ENCODE measurements around the gene WDR75. TPM values are rescaled to one million over a fixed set of nuclear protein-coding genes. Genes with fewer than 3 reads are reported as not detected.

The WDR75 gene
- total and polyA plus RNA-seq, 9 of the 15 experiments (the other 6 are each of a cell fraction or from before 2014, with no cell fraction given): 50.9 to 111 (median 76.4) TPM

DNA sequence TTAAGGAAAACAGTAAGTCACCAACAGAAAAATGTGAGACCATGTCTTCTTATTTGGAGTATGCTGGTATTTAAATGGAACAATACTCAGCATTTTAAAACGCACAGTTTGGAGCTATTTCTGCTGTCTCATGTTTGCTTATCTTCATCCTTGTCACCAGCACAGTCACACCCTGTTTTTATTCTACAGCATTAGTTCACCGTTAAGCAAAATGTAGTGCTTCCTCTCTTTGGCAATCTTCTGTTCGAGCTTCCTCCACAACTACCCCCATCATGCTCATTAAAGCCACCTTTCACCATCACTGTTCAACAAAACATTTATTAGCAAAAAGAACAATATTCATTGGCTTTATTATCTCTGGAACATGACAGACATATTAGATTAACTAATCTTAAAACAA lies 75.3 kb downstream of the WDR75 start (continued):
- TF ChIP-seq, protein P1, sequence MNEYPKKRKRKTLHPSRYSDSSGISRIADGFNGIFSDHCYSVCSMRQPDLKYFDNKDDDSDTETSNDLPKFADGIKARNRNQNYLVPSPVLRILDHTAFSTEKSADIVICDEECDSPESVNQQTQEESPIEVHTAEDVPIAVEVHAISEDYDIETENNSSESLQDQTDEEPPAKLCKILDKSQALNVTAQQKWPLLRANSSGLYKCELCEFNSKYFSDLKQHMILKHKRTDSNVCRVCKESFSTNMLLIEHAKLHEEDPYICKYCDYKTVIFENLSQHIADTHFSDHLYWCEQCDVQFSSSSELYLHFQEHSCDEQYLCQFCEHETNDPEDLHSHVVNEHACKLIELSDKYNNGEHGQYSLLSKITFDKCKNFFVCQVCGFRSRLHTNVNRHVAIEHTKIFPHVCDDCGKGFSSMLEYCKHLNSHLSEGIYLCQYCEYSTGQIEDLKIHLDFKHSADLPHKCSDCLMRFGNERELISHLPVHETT (CRISPR knock-in tag; conservative IDR thresholded peaks at IDR 0.05 in 1 of 2, IDR thresholded peaks at IDR 0.05 in 1 of 2): no peak
- TF ChIP-seq EP300 (IDR thresholded peaks at IDR 0.05; ENCODE audit: low read length) (peak; percentile 83), ZNF57 (CRISPR knock-in tag; IDR thresholded peaks at IDR 0.05) (no peak), PTBP1 (IDR thresholded peaks at IDR 0.05; ENCODE audit: low read depth, low read length) (no peak), TOE1 (IDR thresholded peaks at IDR 0.05; ENCODE audit: borderline replicate concordance) (no peak), TOE1 (CRISPR knock-in tag; IDR thresholded peaks at IDR 0.05; ENCODE audit: borderline replicate concordance, low read depth) (no peak), ZFP1 (CRISPR knock-in tag; IDR thresholded peaks at IDR 0.05) (no peak), ZBED1 (IDR thresholded peaks at IDR 0.05) (no peak), FUS (optimal IDR thresholded peaks at IDR 0.05; ENCODE audit: low read depth, low read length) (no peak), CREB1 (IDR thresholded peaks at IDR 0.05) (no peak), CREB1 (CRISPR knock-in tag; IDR thresholded peaks at IDR 0.05) (no peak), ZBTB17 (CRISPR knock-in tag; IDR thresholded peaks at IDR 0.05) (no peak), ARID1B (IDR thresholded peaks at IDR 0.05) (peak; percentile 80), EGR1 (conservative IDR thresholded peaks at IDR 0.05) (no peak), RNF2 (IDR thresholded peaks at IDR 0.05) (no peak), RBM34 (IDR thresholded peaks at IDR 0.05; ENCODE audit: borderline replicate concordance, insufficient read depth, low read length) (no peak), RBM25 (IDR thresholded peaks at IDR 0.05; ENCODE audit: low read depth, low read length, severe bottlenecking) (no peak), ZKSCAN8 (CRISPR knock-in tag; IDR thresholded peaks at IDR 0.05) (no peak), HDAC6 (IDR thresholded peaks at IDR 0.05; ENCODE audit: low read depth, low read length) (no peak), MAZ (CRISPR knock-in tag; conservative IDR thresholded peaks at IDR 0.05 in 1 of 2, IDR thresholded peaks at IDR 0.05 in 1 of 2) (0 out of 4 replicates have a peak, but pooled peaks of 1 of the 2 experiments have one; percentile 23), CREM (IDR thresholded peaks at IDR 0.05; ENCODE audit: low read depth) (peak; percentile 58), SNIP1 (IDR thresholded peaks at IDR 0.05; ENCODE audit: low read depth) (no peak), HLTF (IDR thresholded peaks at IDR 0.05) (no peak), ZSCAN32 (CRISPR knock-in tag; IDR thresholded peaks at IDR 0.05) (no peak), TARDBP (IDR thresholded peaks at IDR 0.05) (no peak)
- TF ChIP-seq, protein P2, sequence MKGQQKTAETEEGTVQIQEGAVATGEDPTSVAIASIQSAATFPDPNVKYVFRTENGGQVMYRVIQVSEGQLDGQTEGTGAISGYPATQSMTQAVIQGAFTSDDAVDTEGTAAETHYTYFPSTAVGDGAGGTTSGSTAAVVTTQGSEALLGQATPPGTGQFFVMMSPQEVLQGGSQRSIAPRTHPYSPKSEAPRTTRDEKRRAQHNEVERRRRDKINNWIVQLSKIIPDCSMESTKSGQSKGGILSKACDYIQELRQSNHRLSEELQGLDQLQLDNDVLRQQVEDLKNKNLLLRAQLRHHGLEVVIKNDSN (CRISPR knock-in tag; IDR thresholded peaks at IDR 0.05): no peak
- TF ChIP-seq, protein P3, sequence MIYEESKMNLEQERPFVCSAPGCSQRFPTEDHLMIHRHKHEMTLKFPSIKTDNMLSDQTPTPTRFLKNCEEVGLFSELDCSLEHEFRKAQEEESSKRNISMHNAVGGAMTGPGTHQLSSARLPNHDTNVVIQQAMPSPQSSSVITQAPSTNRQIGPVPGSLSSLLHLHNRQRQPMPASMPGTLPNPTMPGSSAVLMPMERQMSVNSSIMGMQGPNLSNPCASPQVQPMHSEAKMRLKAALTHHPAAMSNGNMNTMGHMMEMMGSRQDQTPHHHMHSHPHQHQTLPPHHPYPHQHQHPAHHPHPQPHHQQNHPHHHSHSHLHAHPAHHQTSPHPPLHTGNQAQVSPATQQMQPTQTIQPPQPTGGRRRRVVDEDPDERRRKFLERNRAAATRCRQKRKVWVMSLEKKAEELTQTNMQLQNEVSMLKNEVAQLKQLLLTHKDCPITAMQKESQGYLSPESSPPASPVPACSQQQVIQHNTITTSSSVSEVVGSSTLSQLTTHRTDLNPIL (CRISPR knock-in tag; IDR thresholded peaks at IDR 0.05): no peak
- TF ChIP-seq, protein P4, sequence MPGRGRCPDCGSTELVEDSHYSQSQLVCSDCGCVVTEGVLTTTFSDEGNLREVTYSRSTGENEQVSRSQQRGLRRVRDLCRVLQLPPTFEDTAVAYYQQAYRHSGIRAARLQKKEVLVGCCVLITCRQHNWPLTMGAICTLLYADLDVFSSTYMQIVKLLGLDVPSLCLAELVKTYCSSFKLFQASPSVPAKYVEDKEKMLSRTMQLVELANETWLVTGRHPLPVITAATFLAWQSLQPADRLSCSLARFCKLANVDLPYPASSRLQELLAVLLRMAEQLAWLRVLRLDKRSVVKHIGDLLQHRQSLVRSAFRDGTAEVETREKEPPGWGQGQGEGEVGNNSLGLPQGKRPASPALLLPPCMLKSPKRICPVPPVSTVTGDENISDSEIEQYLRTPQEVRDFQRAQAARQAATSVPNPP (IDR thresholded peaks at IDR 0.05; ENCODE audit: borderline replicate concordance, insufficient read depth, insufficient read length): no peak
